Measurements from ENCODE around the gene GJA1. TPM values are rescaled to one million over a fixed set of nuclear protein-coding genes. Genes with fewer than 3 reads are reported as not detected.
"Not testable (repeated sequence)": the region's sequence is repeated elsewhere in the genome, so short reads cannot be mapped to it uniquely, and the experiment has no call there.

Gene GJA1
- total and polyA plus RNA-seq, 2 of the 4 experiments (the other 2 are of a cell fraction), result 180 to 323 TPM

DNA sequence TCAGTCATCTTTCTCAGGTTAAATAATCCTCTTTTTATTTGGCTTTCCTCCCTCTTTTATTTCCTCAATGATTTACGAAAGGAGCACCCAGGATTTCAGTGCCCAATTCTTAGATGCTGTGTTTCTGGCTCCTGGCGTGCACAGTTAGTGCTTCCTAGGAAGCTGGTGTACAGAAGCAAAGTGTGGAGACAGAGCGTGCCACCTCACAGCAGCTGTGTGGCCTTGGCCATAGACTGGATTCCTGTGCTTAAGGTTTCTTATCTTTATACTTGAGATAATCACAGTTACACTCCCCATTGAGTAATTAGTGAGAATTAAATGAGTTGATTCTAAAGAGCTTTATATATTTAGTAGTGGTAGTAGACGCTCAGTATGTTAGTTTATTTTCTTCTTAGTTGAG lies 39.7 kb upstream of the GJA1 start:
- H2AK9ac ChIP-seq (replicated peaks; ENCODE audit: low read depth, low read length, poor library complexity), result no peak overlapping the region
- H4K91ac ChIP-seq (ENCODE audit: insufficient read depth, low read depth, low read length), result no peak overlapping the region
- no peak overlapping the region for H4K5ac ChIP-seq (ENCODE audit: low read depth, low read length)
- H3K14ac ChIP-seq (replicated peaks; ENCODE audit: low read depth, low read length), result no peak overlapping the region
- no peak overlapping the region for H3K27ac ChIP-seq (ENCODE audit: insufficient read depth, low read length)
- no CpG with 5 or more reads among the region's 4 CpGs for WGBS, 2 experiments (ENCODE audit: extremely low coverage in 2 of 2, insufficient read length in 1 of 2)
- H3K9ac ChIP-seq (ENCODE audit: low read depth, low read length), result no peak overlapping the region
- no peaks in the 10 kb centered on the region for H3K79me1 ChIP-seq (ENCODE audit: low read depth in 1 of 2, low read length in 2 of 2)
- no peak for ATAC-seq (ENCODE audit: low read depth)
- H4K8ac ChIP-seq (ENCODE audit: low read depth in 2 of 2, low read length in 2 of 2), result no peak overlapping the region
- H3K4ac ChIP-seq (ENCODE audit: low read depth, low read length), result no peak overlapping the region
- no peak overlapping the region for H2BK20ac ChIP-seq (ENCODE audit: low read depth, low read length)
- H3K56ac ChIP-seq (ENCODE audit: extremely low read depth, insufficient read depth, low read length), result no peak overlapping the region
- no peaks in the 10 kb centered on the region for H3K36me3 ChIP-seq (ENCODE audit: control insufficient read depth, insufficient read depth, low read length)
- no peaks in the 10 kb centered on the region for H3K9me1 ChIP-seq (ENCODE audit: insufficient read depth, low read length)
- H2BK120ac ChIP-seq (ENCODE audit: low read depth, low read length), result no peak overlapping the region
- no peak overlapping the region for H2AK5ac ChIP-seq (ENCODE audit: low read depth, low read length)
- no peak overlapping the region for H3K23ac ChIP-seq (ENCODE audit: low read depth, low read length)
- intact Hi-C loops (cut with micrococcal nuclease), result no loop called here
- H2BK15ac ChIP-seq (ENCODE audit: low read depth, low read length), result no peak overlapping the region
- H3K27me3 ChIP-seq (ENCODE audit: control insufficient read depth, insufficient read depth, low read length), result no peaks in the 10 kb centered on the region; the same call in 1 of the 2 replicates
- DNase-seq, result no peak
- POLR2A ChIA-PET (ENCODE audit: unreplicated experiment), result no interaction called here
- no peaks in the 10 kb centered on the region for H3K9me3 ChIP-seq (ENCODE audit: control insufficient read depth, insufficient read depth, low read length)
- dilution Hi-C loops (cut with HindIII; ENCODE audit: low sequenced_read_pairs, unreplicated experiment), result no loop called here
- no peak overlapping the region for H3K18ac ChIP-seq (ENCODE audit: low read depth, low read length)
- H2BK5ac ChIP-seq (ENCODE audit: low read depth, low read length, poor library complexity, severe bottlenecking), result no peak overlapping the region
- H2AFZ ChIP-seq (replicated peaks; ENCODE audit: low read length, poor library complexity), result no peak overlapping the region
- no peaks in the 10 kb centered on the region for H3K4me1 ChIP-seq (ENCODE audit: control insufficient read depth, insufficient read depth, low read length)
- CTCF ChIA-PET, result no interaction called here
- no peaks in the 10 kb centered on the region for H4K20me1 ChIP-seq (ENCODE audit: insufficient read depth, low read length)
- TF ChIP-seq NFE2L2 (IDR thresholded peaks at IDR 0.05; ENCODE audit: low read depth, low read length), result no peak
- TF ChIP-seq POLR2A (IDR thresholded peaks at IDR 0.05; ENCODE audit: low read depth, low read length), result no peak
- H3K4me3 ChIP-seq (ENCODE audit: insufficient read depth, low read depth, low read length), result no peak overlapping the region
- BruUV-seq (replicated peaks), result no TSS peak
- H3K4me2 ChIP-seq (ENCODE audit: low read depth, low read length), result no peak overlapping the region
- in situ Hi-C loops (cut with MboI; ENCODE audit: low sequenced_read_pairs), result loop anchor here (10.0 kb wide), 1 partner anchor 331 kb away; no protein-coding TSS in a partner anchor

DNA sequence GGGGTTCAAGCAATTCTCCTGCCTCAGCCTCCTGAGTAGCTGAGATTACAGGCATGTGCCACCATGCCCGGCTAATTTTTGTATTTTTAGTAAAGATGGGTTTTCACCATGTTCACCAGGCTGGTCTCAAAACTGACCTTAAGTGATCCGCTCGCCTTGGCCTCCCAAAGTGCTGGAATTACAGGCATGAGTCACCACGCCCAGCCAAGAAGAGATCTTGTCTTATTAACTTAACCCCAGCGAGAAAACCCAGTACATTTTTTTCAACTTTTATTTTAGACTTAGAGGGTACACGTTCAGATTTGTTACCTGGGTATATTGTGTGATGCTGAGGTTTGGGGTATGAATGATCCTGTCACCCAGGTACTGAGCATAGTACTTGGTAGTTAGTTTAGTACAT lies 38.3 kb upstream of the GJA1 start:
- H4K8ac ChIP-seq (ENCODE audit: low read depth in 2 of 2, low read length in 2 of 2); H3K9ac ChIP-seq (ENCODE audit: low read depth, low read length); H3K4me1 ChIP-seq (ENCODE audit: control insufficient read depth, insufficient read depth, low read length); H4K5ac ChIP-seq (ENCODE audit: low read depth, low read length); H2BK20ac ChIP-seq (ENCODE audit: low read depth, low read length); H3K36me3 ChIP-seq (ENCODE audit: control insufficient read depth, insufficient read depth, low read length); CTCF ChIA-PET; H3K23ac ChIP-seq (ENCODE audit: low read depth, low read length); H3K18ac ChIP-seq (ENCODE audit: low read depth, low read length); H3K9me1 ChIP-seq (ENCODE audit: insufficient read depth, low read length); intact Hi-C loops (cut with micrococcal nuclease); H3K4me3 ChIP-seq (ENCODE audit: insufficient read depth, low read depth, low read length); DNase-seq; H3K9me3 ChIP-seq (ENCODE audit: control insufficient read depth, insufficient read depth, low read length); H2BK5ac ChIP-seq (ENCODE audit: low read depth, low read length, poor library complexity, severe bottlenecking); H4K91ac ChIP-seq (ENCODE audit: insufficient read depth, low read depth, low read length); H3K56ac ChIP-seq (ENCODE audit: extremely low read depth, insufficient read depth, low read length); H2AK5ac ChIP-seq (ENCODE audit: low read depth, low read length); H3K14ac ChIP-seq (replicated peaks; ENCODE audit: low read depth, low read length); H2AK9ac ChIP-seq (replicated peaks; ENCODE audit: low read depth, low read length, poor library complexity); BruUV-seq (replicated peaks); H3K27ac ChIP-seq (ENCODE audit: insufficient read depth, low read length); H2BK15ac ChIP-seq (ENCODE audit: low read depth, low read length); H4K20me1 ChIP-seq (ENCODE audit: insufficient read depth, low read length); H3K4ac ChIP-seq (ENCODE audit: low read depth, low read length); H3K79me1 ChIP-seq (ENCODE audit: low read depth in 1 of 2, low read length in 2 of 2); dilution Hi-C loops (cut with HindIII; ENCODE audit: low sequenced_read_pairs, unreplicated experiment); H3K27me3 ChIP-seq (ENCODE audit: control insufficient read depth, insufficient read depth, low read length); H3K4me2 ChIP-seq (ENCODE audit: low read depth, low read length); POLR2A ChIA-PET (ENCODE audit: unreplicated experiment); H2BK120ac ChIP-seq (ENCODE audit: low read depth, low read length); ATAC-seq (ENCODE audit: low read depth); H2AFZ ChIP-seq (replicated peaks; ENCODE audit: low read length, poor library complexity): not testable (repeated sequence)
- in situ Hi-C loops (cut with MboI; ENCODE audit: low sequenced_read_pairs), result loop anchor here (10.0 kb wide), 1 partner anchor 332 kb away; no protein-coding TSS in a partner anchor
- no CpG with 5 or more reads among the region's 6 CpGs for WGBS, 2 experiments (ENCODE audit: extremely low coverage in 2 of 2, insufficient read length in 1 of 2)

Data from IMR-90 (cell line).